Activated T-helper 9 cell treated with anti-CD3 and anti-CD28 coated beads, Interleukin-2, amount 50 U/mL, for 16 hours (primary cell): ENCODE measurements around the gene CCDC17.

Experiments
- DNase-seq: peaks from one replicate; pipeline ENCODE4 v3.0.0-alpha.2; 2020; ENCODE audit warnings: low read depth

Gene CCDC17

DNA sequence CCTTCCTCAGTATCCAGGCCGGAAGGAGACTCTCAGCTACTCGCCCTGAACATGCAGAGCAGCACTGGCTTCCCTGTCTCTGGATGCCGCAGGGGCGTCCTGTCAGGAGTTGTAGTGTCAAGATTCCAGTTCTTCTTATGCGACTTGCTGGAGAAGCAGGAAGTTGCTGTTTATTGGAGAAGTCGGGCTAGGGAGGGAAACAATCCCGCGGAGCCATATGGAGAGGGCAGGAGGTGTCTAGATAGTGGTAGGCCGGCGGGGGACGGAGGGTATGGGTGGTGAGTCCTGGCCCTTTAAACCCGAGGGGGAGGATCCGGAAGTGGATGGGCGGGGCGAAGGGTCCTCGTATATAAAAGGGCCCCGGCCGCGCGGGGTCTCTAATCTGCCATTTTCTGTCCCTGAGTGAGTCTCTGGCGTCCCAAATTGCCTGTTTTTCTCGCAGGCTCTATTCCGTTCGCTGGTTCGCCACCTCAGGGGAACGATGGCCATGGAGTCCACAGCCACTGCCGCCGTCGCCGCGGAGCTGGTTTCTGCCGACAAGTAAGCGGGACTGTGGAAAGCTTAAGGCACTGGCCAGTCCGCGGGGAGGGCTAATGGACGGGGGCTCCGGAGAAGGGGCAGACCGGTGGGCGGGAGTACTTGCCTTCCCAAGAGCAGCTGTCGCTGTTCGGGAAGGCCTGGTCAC, 40.0 kb downstream of the CCDC17 start, which contains the start of gene NASP:
Gene NASP, plus strand, starts transcription at position 376 of the 685 bp plus-strand sequence. Its CDS starts 106 bp downstream, at position 482.
- DNase-seq = peak; percentile 88

GRCh38 chr1:45583264-45583665, 40.6 kb downstream of the CCDC17 start:
- peak; percentile 87 for DNase-seq

GRCh38 chr1:45574105-45574626, 49.7 kb downstream of the CCDC17 start:
- DNase-seq = no peak

DNA sequence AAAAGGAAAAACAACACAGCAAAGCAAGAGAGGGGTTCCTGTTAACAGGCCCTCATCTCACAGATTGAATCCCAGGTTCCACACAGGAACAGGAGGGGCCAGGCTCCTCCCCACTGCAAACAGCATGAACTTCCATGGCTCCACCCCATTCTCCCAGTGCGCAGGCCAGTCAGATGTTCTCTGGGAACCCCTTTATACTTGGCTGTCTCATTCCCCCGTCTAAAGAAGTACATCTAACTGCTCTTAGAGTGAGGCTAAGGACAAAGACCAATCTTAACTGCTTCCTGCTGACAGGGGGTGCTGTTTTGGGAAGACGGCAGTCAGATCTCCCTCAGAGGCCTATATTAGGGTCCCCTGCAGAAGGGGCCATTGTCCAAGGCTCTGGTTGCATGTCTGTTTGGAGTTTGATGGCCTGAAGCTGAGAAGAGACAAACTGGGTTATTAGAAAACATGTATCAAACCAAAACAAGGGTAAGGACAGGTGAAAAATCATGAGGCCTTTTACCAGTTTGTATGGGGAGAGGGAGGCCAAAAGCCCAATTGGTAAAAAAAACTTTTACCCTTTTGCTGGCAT, 50.5 kb downstream of the CCDC17 start:
- no peak for DNase-seq

- no peak for DNase-seq
These were observed 53.2 kb downstream of the CCDC17 start for GRCh38 chr1:45570631-45571030.
